Calu3 (cell line): ENCODE measurements around the gene CXXC1. TPM values are rescaled to one million over a fixed set of nuclear protein-coding genes. Genes with fewer than 3 reads are reported as not detected.

Source experiments
- BruUV-seq: library from RNA; stranded (reverse); fragments of 400-500 nt; replicated peaks from 2 replicates; lab custom pipeline; 2021; lab: Mats Ljungman, UMichigan
- CTCF ChIA-PET: fragments of 300-600 bp; sonication (Branson Sonifier 250); formaldehyde crosslinking; loops from one replicate; lab custom pipeline; 2022; ENCODE audit warnings: antibody characterized with exemption; lab: Charles Lee
- DNase-seq: peaks from one replicate; pipeline ENCODE4 v3.0.0; 2022
- H3K27ac Mint-ChIP-seq: one replicate; pipeline ENCODE4 v1.8.0; 2022; ENCODE audit warnings: mixed read lengths; ENCODE audit not compliant: unreplicated experiment
- H3K27me3 Mint-ChIP-seq: one replicate; pipeline ENCODE4 v1.8.0; 2022; ENCODE audit warnings: mixed read lengths; ENCODE audit not compliant: unreplicated experiment
- H3K36me3 Mint-ChIP-seq: one replicate; pipeline ENCODE4 v1.8.0; 2022; ENCODE audit warnings: mild to moderate bottlenecking, moderate library complexity, mixed read lengths; ENCODE audit not compliant: insufficient read depth, unreplicated experiment
- H3K4me1 Mint-ChIP-seq: one replicate; pipeline ENCODE4 v1.8.0; 2022; ENCODE audit warnings: mild to moderate bottlenecking, low read depth, mixed read lengths; ENCODE audit not compliant: unreplicated experiment
- H3K4me3 Mint-ChIP-seq: one replicate; pipeline ENCODE4 v1.8.0; 2022; ENCODE audit warnings: mild to moderate bottlenecking, low read depth, moderate library complexity, mixed read lengths; ENCODE audit not compliant: unreplicated experiment
- H3K9me3 Mint-ChIP-seq: one replicate; pipeline ENCODE4 v1.8.0; 2022; ENCODE audit warnings: low read depth, mixed read lengths; ENCODE audit not compliant: unreplicated experiment
- intact Hi-C: fragments of 100-400 bp; cut with micrococcal nuclease; formaldehyde crosslinking; loops from one replicate; pipeline ENCODE4 v1.10.0; 2022; ENCODE audit not compliant: unreplicated experiment
- total RNA-seq: library from RNA; stranded (reverse); gene quantifications from 2 replicates; pipeline ENCODE4 v1.2.3, GENCODE V29; 2022
- TF ChIP-seq, protein P1 (sequence below): fragments of 200-600 bp; IDR thresholded peaks from one replicate; pipeline ENCODE4 v1.8.0; 2022; ENCODE audit warnings: antibody characterized with exemption; ENCODE audit not compliant: unreplicated experiment

Gene CXXC1
- total RNA-seq, 1 experiment from 2014 or later: 75.1 TPM

DNA sequence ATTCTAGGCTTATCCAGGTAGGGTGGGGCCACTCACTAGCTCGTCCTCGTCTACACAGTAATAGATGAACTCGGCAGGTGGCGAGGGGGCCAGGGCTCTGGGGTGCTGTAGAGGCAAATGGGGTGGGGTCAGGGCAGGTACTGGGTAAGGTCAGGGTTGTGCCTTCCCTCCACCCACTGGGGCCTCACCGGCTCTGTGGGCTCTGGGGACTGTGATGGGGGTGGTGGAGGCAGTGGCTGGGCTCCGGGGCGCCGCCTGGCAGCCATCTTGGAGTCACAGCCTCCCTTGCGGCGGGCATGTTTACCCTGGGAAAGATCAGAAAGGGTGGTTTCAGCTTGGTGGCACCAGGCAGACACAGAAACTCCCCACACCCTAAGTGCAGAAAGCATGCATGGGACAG is 12.6 kb downstream of the CXXC1 start:
- H3K27ac Mint-ChIP-seq: no peak overlapping the region
- TF ChIP-seq, protein P1, sequence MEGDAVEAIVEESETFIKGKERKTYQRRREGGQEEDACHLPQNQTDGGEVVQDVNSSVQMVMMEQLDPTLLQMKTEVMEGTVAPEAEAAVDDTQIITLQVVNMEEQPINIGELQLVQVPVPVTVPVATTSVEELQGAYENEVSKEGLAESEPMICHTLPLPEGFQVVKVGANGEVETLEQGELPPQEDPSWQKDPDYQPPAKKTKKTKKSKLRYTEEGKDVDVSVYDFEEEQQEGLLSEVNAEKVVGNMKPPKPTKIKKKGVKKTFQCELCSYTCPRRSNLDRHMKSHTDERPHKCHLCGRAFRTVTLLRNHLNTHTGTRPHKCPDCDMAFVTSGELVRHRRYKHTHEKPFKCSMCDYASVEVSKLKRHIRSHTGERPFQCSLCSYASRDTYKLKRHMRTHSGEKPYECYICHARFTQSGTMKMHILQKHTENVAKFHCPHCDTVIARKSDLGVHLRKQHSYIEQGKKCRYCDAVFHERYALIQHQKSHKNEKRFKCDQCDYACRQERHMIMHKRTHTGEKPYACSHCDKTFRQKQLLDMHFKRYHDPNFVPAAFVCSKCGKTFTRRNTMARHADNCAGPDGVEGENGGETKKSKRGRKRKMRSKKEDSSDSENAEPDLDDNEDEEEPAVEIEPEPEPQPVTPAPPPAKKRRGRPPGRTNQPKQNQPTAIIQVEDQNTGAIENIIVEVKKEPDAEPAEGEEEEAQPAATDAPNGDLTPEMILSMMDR: no peak
- H3K4me3 Mint-ChIP-seq: no peak overlapping the region
- CTCF ChIA-PET: interaction anchor here (1.4 kb wide), 1 partner anchor 56 kb away, joined by 3 read pairs; no protein-coding TSS in a partner anchor
- H3K9me3 Mint-ChIP-seq: no peaks in the 10 kb centered on the region
- H3K4me1 Mint-ChIP-seq: peaks cover 3% of the 10 kb centered on the region
- no TSS peak for BruUV-seq
- H3K27me3 Mint-ChIP-seq: no peaks in the 10 kb centered on the region
- intact Hi-C loops: no loop called here
- no peak for DNase-seq
- peaks cover 32% of the 10 kb centered on the region for H3K36me3 Mint-ChIP-seq

GRCh38 chr18:50274044-50274442 is 13.4 kb downstream of the CXXC1 start:
- H3K27me3 Mint-ChIP-seq: no peaks in the 10 kb centered on the region
- CTCF ChIA-PET: no interaction called here
- intact Hi-C loops: no loop called here
- BruUV-seq: no TSS peak
- H3K27ac Mint-ChIP-seq: no peak overlapping the region
- peaks cover 32% of the 10 kb centered on the region for H3K36me3 Mint-ChIP-seq
- TF ChIP-seq, protein P1: no peak
- no peaks in the 10 kb centered on the region for H3K9me3 Mint-ChIP-seq
- DNase-seq: no peak
- no peak overlapping the region for H3K4me3 Mint-ChIP-seq
- H3K4me1 Mint-ChIP-seq: no peaks in the 10 kb centered on the region

GRCh38 chr18:50273203-50274043 is 14.1 kb downstream of the CXXC1 start:
- CTCF ChIA-PET: interaction anchor here (0.6 kb wide), 1 partner anchor 86 kb away, joined by 4 read pairs; no protein-coding TSS in a partner anchor
- intact Hi-C loops: no loop called here
- H3K36me3 Mint-ChIP-seq: peaks cover 34% of the 10 kb centered on the region
- DNase-seq: no peak
- BruUV-seq: no TSS peak
- H3K4me1 Mint-ChIP-seq: no peaks in the 10 kb centered on the region
- TF ChIP-seq, protein P1: no peak
- H3K4me3 Mint-ChIP-seq: no peak overlapping the region
- no peaks in the 10 kb centered on the region for H3K27me3 Mint-ChIP-seq
- H3K9me3 Mint-ChIP-seq: no peaks in the 10 kb centered on the region
- H3K27ac Mint-ChIP-seq: no peak overlapping the region

DNA sequence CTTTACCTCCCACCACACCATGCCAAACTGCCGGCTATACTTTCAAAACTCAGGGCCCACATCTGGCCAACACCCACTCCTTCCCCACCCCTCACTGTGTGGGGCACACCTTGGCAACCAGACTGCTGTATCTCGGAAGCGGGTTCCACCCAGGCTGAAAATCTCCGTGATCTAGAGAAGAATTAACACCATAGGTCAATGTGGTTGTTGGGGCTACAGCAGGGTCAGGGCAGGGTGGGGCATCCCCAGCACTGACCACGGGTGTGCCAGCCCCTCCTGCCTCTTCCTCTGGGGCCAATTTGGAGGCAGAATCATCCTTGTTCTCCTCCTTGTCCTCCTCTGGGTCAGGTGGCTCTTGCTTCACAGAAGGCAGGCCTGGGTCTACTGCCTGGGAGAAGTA is 14.9 kb downstream of the CXXC1 start:
- TF ChIP-seq, protein P1: no peak
- no peaks in the 10 kb centered on the region for H3K27me3 Mint-ChIP-seq
- no peaks in the 10 kb centered on the region for H3K9me3 Mint-ChIP-seq
- DNase-seq: no peak
- CTCF ChIA-PET: no interaction called here
- H3K4me1 Mint-ChIP-seq: peaks cover 7% of the 10 kb centered on the region
- H3K27ac Mint-ChIP-seq: no peak overlapping the region
- BruUV-seq: no TSS peak
- intact Hi-C loops: no loop called here
- H3K4me3 Mint-ChIP-seq: no peak overlapping the region
- peaks cover 40% of the 10 kb centered on the region for H3K36me3 Mint-ChIP-seq
